Nephron (organoid): ENCODE measurements around the gene DCLK1.

Experiments used
- H3K27ac Mint-ChIP-seq, 3 experiments: 2 replicates each; pipeline ENCODE4 v1.8.0; 2020; ENCODE audit warnings: mixed read lengths in 3 of 3, mild to moderate bottlenecking in 2 of 3, moderate library complexity in 1 of 3
- H3K27me3 Mint-ChIP-seq: 2 replicates; pipeline ENCODE4 v1.8.0; 2021; ENCODE audit warnings: low read depth, mild to moderate bottlenecking, moderate library complexity, mixed read lengths
- H3K36me3 Mint-ChIP-seq: 2 replicates; pipeline ENCODE4 v1.8.0; 2020; ENCODE audit warnings: low read depth, mixed read lengths
- H3K4me1 Mint-ChIP-seq: 2 replicates; pipeline ENCODE4 v1.8.0; 2020; ENCODE audit warnings: mixed read lengths
- H3K4me3 Mint-ChIP-seq, 3 experiments: 2 replicates each; pipeline ENCODE4 v1.8.0; 2020; ENCODE audit warnings: mild to moderate bottlenecking in 3 of 3, mixed read lengths in 3 of 3, moderate library complexity in 2 of 3
- H3K9me3 Mint-ChIP-seq: 2 replicates; pipeline ENCODE4 v1.8.0; 2020; ENCODE audit warnings: mixed read lengths
- TF ChIP-seq, protein P1 (sequence below), 3 experiments: fragments of 200-600 bp; sonication (generic); IDR thresholded peaks; one replicate each; pipeline ENCODE4 v1.5.0; 2021; ENCODE audit warnings: antibody characterized with exemption in 3 of 3; ENCODE audit not compliant: unreplicated experiment in 3 of 3

DCLK1 gene

DNA sequence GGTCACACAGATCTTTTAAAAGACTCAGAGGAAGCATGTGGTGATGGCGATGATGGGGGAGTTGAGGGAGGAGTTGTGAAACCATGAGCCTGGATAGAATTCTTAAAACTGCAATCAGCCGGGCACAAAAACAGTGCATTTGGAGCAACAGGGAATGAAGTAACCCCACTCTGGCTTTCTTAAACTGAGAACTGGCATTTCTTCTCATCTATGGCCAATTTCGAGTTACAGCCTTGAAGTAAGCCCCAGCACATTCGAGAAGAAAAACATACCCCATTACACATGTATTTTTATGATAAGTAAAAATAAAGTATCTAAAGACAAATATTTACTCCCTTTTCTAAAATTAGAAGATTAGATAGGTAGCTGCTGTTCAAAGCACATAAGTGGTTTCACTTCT is 70.1 kb downstream of the DCLK1 start:
- TF ChIP-seq, protein P1, sequence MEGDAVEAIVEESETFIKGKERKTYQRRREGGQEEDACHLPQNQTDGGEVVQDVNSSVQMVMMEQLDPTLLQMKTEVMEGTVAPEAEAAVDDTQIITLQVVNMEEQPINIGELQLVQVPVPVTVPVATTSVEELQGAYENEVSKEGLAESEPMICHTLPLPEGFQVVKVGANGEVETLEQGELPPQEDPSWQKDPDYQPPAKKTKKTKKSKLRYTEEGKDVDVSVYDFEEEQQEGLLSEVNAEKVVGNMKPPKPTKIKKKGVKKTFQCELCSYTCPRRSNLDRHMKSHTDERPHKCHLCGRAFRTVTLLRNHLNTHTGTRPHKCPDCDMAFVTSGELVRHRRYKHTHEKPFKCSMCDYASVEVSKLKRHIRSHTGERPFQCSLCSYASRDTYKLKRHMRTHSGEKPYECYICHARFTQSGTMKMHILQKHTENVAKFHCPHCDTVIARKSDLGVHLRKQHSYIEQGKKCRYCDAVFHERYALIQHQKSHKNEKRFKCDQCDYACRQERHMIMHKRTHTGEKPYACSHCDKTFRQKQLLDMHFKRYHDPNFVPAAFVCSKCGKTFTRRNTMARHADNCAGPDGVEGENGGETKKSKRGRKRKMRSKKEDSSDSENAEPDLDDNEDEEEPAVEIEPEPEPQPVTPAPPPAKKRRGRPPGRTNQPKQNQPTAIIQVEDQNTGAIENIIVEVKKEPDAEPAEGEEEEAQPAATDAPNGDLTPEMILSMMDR (IDR thresholded peaks at IDR 0.05; ENCODE audit: unreplicated experiment in 3 of 3) = no peak
- Mint-ChIP-seq H3K27me3 (no peaks in the 10 kb centered on the region), H3K36me3 (no peaks in the 10 kb centered on the region), H3K4me1 (peaks cover 45% of the 10 kb centered on the region), H3K9me3 (no peaks in the 10 kb centered on the region), H3K27ac (peak overlapping the region; percentile 31 to 71 (median 56)), H3K4me3 (no peak overlapping the region)

- Mint-ChIP-seq H3K27me3 (no peaks in the 10 kb centered on the region), H3K27ac (peak overlapping the region; percentile 57 to 92 (median 79)), H3K9me3 (no peaks in the 10 kb centered on the region), H3K4me1 (peaks cover 56% of the 10 kb centered on the region), H3K4me3 (peak overlapping the region in 1 of 3 experiments; percentile 4), H3K36me3 (no peaks in the 10 kb centered on the region)
- TF ChIP-seq, protein P1 (IDR thresholded peaks at IDR 0.05; ENCODE audit: unreplicated experiment in 3 of 3) = no peak
Measured at GRCh38 chr13:36059321-36059720, 71.9 kb downstream of the DCLK1 start.

DNA sequence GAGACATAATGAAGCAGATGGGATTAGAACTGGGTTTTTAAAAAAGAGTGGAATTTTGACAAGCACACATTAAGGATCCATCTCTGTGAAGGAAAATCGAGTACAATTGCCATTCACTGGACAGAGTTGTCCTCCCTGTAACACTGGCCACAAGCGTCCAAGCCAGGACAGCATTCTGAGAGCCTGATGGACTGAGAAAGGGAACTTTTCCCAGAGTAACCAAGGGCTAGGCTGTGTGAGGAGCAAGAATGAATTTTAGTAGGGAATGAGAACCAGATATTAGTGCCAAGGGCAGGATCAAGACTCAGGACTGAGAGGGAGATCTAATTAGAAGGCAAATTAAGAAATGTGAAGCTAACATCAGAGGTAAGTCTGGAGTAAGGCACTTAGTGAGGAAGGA is 73.1 kb downstream of the DCLK1 start:
- Mint-ChIP-seq H3K4me1 (peaks cover 63% of the 10 kb centered on the region), H3K4me3 (peak overlapping the region in 2 of 3 experiments; percentile 1 to 4), H3K27me3 (no peaks in the 10 kb centered on the region), H3K9me3 (no peaks in the 10 kb centered on the region), H3K27ac (peak overlapping the region; percentile 69 to 92 (median 90)), H3K36me3 (no peaks in the 10 kb centered on the region)
- TF ChIP-seq, protein P1 (IDR thresholded peaks at IDR 0.05; ENCODE audit: unreplicated experiment in 3 of 3) = no peak

DNA sequence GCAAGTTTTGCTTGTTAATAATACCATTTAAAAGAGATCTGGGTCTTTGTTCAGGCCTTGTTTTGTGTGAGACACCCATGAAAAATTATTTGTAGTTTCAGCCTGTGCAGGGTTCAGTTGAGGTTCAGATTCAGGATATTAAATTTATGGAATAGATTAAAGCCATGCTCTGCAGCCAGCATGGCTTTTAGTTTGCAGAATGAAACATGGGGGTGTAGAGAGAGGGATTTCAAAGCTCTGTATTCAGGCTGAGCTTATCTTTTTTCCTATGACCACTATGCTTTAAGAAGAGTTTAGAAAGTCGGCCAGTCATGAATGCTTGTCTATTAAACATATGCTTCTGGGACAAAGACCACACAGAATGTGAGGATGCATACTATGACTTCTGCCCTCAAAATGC is 73.6 kb downstream of the DCLK1 start:
- H3K9me3 Mint-ChIP-seq = no peaks in the 10 kb centered on the region
- H3K4me1 Mint-ChIP-seq = peaks cover 61% of the 10 kb centered on the region
- H3K36me3 Mint-ChIP-seq = no peaks in the 10 kb centered on the region
- peak overlapping the region in 1 of 3 experiments; percentile 4 for H3K4me3 Mint-ChIP-seq
- H3K27me3 Mint-ChIP-seq = no peaks in the 10 kb centered on the region
- TF ChIP-seq, protein P1 (IDR thresholded peaks at IDR 0.05; ENCODE audit: unreplicated experiment in 3 of 3) = no peak
- H3K27ac Mint-ChIP-seq = peak overlapping the region; percentile 69 to 92 (median 90)

DNA sequence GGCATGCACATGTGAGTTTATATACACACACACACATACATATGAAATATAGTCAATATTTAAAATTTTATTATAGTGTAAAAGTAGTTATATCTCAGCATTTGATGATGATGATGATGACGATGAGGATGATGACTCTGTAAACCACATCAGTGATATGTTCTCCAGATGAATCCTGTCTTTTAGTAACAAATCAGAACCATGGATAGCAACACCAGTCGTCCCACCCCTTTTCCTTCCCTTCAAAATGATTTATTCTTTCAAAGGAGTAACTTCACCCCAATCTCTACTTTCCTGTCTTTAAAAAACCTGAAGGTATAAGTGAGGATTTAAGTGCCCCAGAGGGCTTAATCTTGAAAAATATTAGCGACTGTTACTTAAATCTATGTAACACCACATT is 74.1 kb downstream of the DCLK1 start:
- Mint-ChIP-seq H3K27ac (peak overlapping the region; percentile 69 to 92 (median 90)), H3K27me3 (no peaks in the 10 kb centered on the region), H3K36me3 (no peaks in the 10 kb centered on the region), H3K4me1 (peaks cover 62% of the 10 kb centered on the region), H3K4me3 (no peak overlapping the region), H3K9me3 (no peaks in the 10 kb centered on the region)
- TF ChIP-seq, protein P1 (IDR thresholded peaks at IDR 0.05; ENCODE audit: unreplicated experiment in 3 of 3) = no peak

DNA sequence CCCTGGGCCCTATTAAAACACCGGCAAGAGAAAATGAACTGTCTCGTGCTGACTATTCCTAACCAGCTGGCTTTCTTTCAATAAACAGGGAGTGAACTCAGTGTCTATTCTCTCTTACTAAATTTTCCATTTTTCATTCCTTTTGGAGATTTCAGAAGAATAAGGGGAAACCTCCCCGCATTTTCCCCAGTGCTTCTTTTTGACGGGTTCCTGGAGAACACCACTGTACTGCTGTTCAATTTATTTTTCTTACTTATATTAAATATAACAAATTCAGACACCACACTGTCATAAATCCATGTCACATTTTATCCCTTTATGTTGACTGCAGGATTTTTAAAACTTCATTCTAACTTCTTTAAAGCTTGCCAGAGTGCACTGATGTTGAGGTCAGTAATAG is 75.8 kb downstream of the DCLK1 start:
- Mint-ChIP-seq H3K27me3 (no peaks in the 10 kb centered on the region), H3K36me3 (no peaks in the 10 kb centered on the region), H3K27ac (peak overlapping the region; percentile 56 to 93 (median 91)), H3K4me3 (peak overlapping the region in 1 of 3 experiments; percentile 9), H3K9me3 (no peaks in the 10 kb centered on the region), H3K4me1 (peaks cover 65% of the 10 kb centered on the region)
- TF ChIP-seq, protein P1 (IDR thresholded peaks at IDR 0.05; ENCODE audit: unreplicated experiment in 3 of 3) = no peak
